DND-41 (cell line): ENCODE data around the gene NSF.

Source experiments
- EZH2 ChIP-seq: IDR thresholded peaks from 3 replicates; pipeline ENCODE4 v1.6.1; 2012; ENCODE audit warnings: borderline replicate concordance, low read depth, mild to moderate bottlenecking, moderate library complexity, low read length, inconsistent platforms; ENCODE audit not compliant: severe bottlenecking
- TF ChIP-seq, protein P1 (sequence below): IDR thresholded peaks from 2 replicates; pipeline ENCODE4 v1.5.1; 2012; ENCODE audit warnings: borderline replicate concordance, low read length, moderate library complexity, mild to moderate bottlenecking; ENCODE audit not compliant: poor library complexity, severe bottlenecking; ENCODE audit errors: extremely low read depth

DNA sequence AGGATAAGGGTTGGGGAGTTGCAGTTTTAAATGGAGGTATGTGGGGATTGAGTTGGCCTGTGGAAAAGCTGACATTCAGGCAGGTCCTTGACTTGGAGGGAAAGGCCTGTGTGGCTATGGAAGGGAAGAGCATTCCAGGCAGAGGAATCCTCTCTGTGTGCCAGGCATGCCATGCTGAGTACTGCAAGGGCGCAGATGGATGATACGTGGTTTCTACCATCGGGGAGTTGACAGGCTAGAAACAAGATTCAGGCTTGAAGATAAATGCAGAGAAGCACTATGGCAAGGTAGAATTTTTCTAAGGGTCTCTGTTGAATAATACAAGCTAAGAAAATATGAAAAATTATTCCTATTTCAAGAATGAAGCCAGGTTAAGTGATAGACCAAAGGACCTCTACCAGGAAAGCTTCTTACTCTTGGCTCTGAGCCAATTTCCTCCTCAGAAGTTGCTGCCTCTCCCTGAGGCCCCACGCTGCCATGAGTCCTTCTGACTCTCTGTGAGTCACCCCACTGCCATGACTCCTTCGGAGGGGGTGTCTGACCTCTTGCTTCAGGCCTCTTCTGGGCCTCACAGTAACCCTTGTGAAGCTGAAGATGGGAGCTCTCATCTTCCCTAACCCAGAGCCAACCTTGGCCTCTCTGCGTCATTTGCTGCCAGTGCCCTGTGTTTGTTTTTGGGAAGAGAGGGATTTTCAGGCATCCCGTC lies 152.2 kb downstream of the NSF start:
- TF ChIP-seq, protein P1, sequence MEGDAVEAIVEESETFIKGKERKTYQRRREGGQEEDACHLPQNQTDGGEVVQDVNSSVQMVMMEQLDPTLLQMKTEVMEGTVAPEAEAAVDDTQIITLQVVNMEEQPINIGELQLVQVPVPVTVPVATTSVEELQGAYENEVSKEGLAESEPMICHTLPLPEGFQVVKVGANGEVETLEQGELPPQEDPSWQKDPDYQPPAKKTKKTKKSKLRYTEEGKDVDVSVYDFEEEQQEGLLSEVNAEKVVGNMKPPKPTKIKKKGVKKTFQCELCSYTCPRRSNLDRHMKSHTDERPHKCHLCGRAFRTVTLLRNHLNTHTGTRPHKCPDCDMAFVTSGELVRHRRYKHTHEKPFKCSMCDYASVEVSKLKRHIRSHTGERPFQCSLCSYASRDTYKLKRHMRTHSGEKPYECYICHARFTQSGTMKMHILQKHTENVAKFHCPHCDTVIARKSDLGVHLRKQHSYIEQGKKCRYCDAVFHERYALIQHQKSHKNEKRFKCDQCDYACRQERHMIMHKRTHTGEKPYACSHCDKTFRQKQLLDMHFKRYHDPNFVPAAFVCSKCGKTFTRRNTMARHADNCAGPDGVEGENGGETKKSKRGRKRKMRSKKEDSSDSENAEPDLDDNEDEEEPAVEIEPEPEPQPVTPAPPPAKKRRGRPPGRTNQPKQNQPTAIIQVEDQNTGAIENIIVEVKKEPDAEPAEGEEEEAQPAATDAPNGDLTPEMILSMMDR, result no peak
- no peak for TF ChIP-seq EZH2
